Neural cell (in vitro differentiated cells): ENCODE data around the gene AGBL1. TPM values are rescaled to one million over a fixed set of nuclear protein-coding genes. Genes with fewer than 3 reads are reported as not detected.
A peak's percentile ranks its signal among the peaks of the same experiment; 100 is the strongest.

Experiments used
- H2AFZ ChIP-seq: fragments of 200-600, 300-800 bp; sonication (generic), shearing (Covaris generic); 2 replicates; pipeline ENCODE4 v1.6.0; 2014; ENCODE audit warnings: low read depth, mild to moderate bottlenecking, antibody characterized with exemption, low read length, moderate library complexity
- H3F3A ChIP-seq: fragments of 200-600 bp; shearing (Covaris generic); 2 replicates; pipeline ENCODE4 v1.6.1; 2016; ENCODE audit warnings: mild to moderate bottlenecking, moderate library complexity, mixed read lengths, antibody characterized with exemption, low read length; ENCODE audit not compliant: insufficient read depth, poor library complexity, severe bottlenecking
- H3K27ac ChIP-seq: fragments of 200-600, 300-800 bp; sonication (generic), shearing (Covaris generic); 2 replicates; pipeline ENCODE4 v1.5.1; 2014; ENCODE audit warnings: mild to moderate bottlenecking, low read length, moderate library complexity
- H3K27me3 ChIP-seq: fragments of 300-800, 200-600 bp; sonication (generic), shearing (Covaris generic); 2 replicates; pipeline ENCODE4 v1.6.0; 2014; ENCODE audit warnings: mild to moderate bottlenecking, low read depth, low read length, moderate library complexity; ENCODE audit not compliant: insufficient read depth
- H3K36me3 ChIP-seq: fragments of 300-800, 200-600 bp; sonication (generic), shearing (Covaris generic); 2 replicates; pipeline ENCODE4 v1.5.1; 2014; ENCODE audit warnings: mild to moderate bottlenecking, antibody characterized with exemption, low read length, moderate library complexity; ENCODE audit not compliant: insufficient read depth
- H3K4me2 ChIP-seq: fragments of 300-800, 200-600 bp; sonication (generic), shearing (Covaris generic); 2 replicates; pipeline ENCODE4 v1.6.0; 2014; ENCODE audit warnings: mild to moderate bottlenecking, low read length
- H3K4me3 ChIP-seq: fragments of 300-800, 200-600 bp; sonication (generic), shearing (Covaris generic); 2 replicates; pipeline ENCODE4 v1.5.1; 2014; ENCODE audit warnings: mild to moderate bottlenecking, low read length, moderate library complexity
- H3K79me2 ChIP-seq: fragments of 200-600 bp; shearing (Covaris generic); replicated peaks from 2 replicates; pipeline ENCODE4 v1.6.0; 2014; ENCODE audit warnings: mild to moderate bottlenecking, low read length, moderate library complexity; ENCODE audit not compliant: insufficient read depth
- H3K9ac ChIP-seq: fragments of 300-800, 200-600 bp; sonication (generic), shearing (Covaris generic); 2 replicates; pipeline ENCODE4 v1.6.1; 2016; ENCODE audit warnings: mild to moderate bottlenecking, low read length, mixed read lengths
- H3K9me2 ChIP-seq: fragments of 200-600 bp; shearing (Covaris generic); 2 replicates; pipeline ENCODE4 v1.6.1; 2016; ENCODE audit warnings: mild to moderate bottlenecking, low read length, mixed read lengths; ENCODE audit not compliant: insufficient read depth
- H3K9me3 ChIP-seq: fragments of 200-600, 300-800 bp; sonication (generic), shearing (Covaris generic); 2 replicates; pipeline ENCODE4 v1.6.1; 2016; ENCODE audit warnings: mild to moderate bottlenecking, mixed run types, low read length, moderate library complexity, mixed read lengths
- H4K20me1 ChIP-seq: fragments of 200-600 bp; shearing (Covaris generic); 2 replicates; pipeline ENCODE4 v1.6.1; 2016; ENCODE audit warnings: mild to moderate bottlenecking, mixed run types; ENCODE audit not compliant: insufficient read depth
- CTCF ChIP-seq: fragments of 450-650 bp; IDR thresholded peaks from 2 replicates; pipeline ENCODE4 v1.5.1; 2014; ENCODE audit warnings: antibody characterized with exemption, mild to moderate bottlenecking, moderate library complexity; ENCODE audit not compliant: poor library complexity, severe bottlenecking
- EP300 ChIP-seq: fragments of 450-650 bp; conservative IDR thresholded peaks from 2 replicates; pipeline ENCODE4 v1.6.1; 2014; ENCODE audit warnings: antibody characterized with exemption, mild to moderate bottlenecking, moderate library complexity; ENCODE audit not compliant: poor library complexity, severe bottlenecking
- EZH2 ChIP-seq: fragments of 200-600, 300-800 bp; shearing (Covaris generic), sonication (generic); IDR thresholded peaks from 2 replicates; pipeline ENCODE4 v1.6.1; 2014; ENCODE audit warnings: antibody characterized with exemption, low read length, borderline replicate concordance, mild to moderate bottlenecking; ENCODE audit not compliant: insufficient read depth, poor library complexity, severe bottlenecking
- POLR2AphosphoS5 ChIP-seq: IDR thresholded peaks from 2 replicates; pipeline ENCODE4 v1.6.1; 2012
- polyA plus RNA-seq: library from polyadenylated mRNA; depleted of rRNA; stranded (reverse); fragments of >200 nt; gene quantifications from 2 replicates; pipeline ENCODE4 v1.2.3, GENCODE V29; 2014
- TF ChIP-seq, protein P1 (sequence below): IDR thresholded peaks from 2 replicates; pipeline ENCODE4 v1.6.1; 2012; ENCODE audit warnings: borderline replicate concordance

Gene AGBL1
- polyA plus RNA-seq, 1 donor from 2014 or later, result 0.12 TPM

- Histone ChIP-seq H3K36me3 (no peaks in the 10 kb centered on the region), H3K9ac (no peak overlapping the region), H3F3A (no peaks in the 10 kb centered on the region), H4K20me1 (no peaks in the 10 kb centered on the region), H3K4me3 (no peak overlapping the region), H3K27ac (no peak overlapping the region), H3K27me3 (no peaks in the 10 kb centered on the region), H3K4me2 (no peak overlapping the region), H3K9me3 (no peaks in the 10 kb centered on the region), H2AFZ (no peak overlapping the region), H3K9me2 (no peaks in the 10 kb centered on the region), H3K79me2 (no peaks in the 10 kb centered on the region)
- TF ChIP-seq, protein P1, sequence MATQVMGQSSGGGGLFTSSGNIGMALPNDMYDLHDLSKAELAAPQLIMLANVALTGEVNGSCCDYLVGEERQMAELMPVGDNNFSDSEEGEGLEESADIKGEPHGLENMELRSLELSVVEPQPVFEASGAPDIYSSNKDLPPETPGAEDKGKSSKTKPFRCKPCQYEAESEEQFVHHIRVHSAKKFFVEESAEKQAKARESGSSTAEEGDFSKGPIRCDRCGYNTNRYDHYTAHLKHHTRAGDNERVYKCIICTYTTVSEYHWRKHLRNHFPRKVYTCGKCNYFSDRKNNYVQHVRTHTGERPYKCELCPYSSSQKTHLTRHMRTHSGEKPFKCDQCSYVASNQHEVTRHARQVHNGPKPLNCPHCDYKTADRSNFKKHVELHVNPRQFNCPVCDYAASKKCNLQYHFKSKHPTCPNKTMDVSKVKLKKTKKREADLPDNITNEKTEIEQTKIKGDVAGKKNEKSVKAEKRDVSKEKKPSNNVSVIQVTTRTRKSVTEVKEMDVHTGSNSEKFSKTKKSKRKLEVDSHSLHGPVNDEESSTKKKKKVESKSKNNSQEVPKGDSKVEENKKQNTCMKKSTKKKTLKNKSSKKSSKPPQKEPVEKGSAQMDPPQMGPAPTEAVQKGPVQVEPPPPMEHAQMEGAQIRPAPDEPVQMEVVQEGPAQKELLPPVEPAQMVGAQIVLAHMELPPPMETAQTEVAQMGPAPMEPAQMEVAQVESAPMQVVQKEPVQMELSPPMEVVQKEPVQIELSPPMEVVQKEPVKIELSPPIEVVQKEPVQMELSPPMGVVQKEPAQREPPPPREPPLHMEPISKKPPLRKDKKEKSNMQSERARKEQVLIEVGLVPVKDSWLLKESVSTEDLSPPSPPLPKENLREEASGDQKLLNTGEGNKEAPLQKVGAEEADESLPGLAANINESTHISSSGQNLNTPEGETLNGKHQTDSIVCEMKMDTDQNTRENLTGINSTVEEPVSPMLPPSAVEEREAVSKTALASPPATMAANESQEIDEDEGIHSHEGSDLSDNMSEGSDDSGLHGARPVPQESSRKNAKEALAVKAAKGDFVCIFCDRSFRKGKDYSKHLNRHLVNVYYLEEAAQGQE, result no peak
Observed at GRCh38 chr15:86444527-86444926, 364.9 kb downstream of the AGBL1 start.

GRCh38 chr15:86445579-86446252 lies 366.0 kb downstream of the AGBL1 start:
- Histone ChIP-seq H3K9me2 (no peaks in the 10 kb centered on the region), H3K4me3 (no peak overlapping the region), H3K9me3 (no peaks in the 10 kb centered on the region), H3F3A (no peaks in the 10 kb centered on the region), H3K27ac (peak overlapping the region; percentile 55), H4K20me1 (no peaks in the 10 kb centered on the region), H3K36me3 (no peaks in the 10 kb centered on the region), H3K27me3 (no peaks in the 10 kb centered on the region), H3K4me2 (no peak overlapping the region), H3K9ac (peak overlapping the region; percentile 3), H3K79me2 (no peaks in the 10 kb centered on the region), H2AFZ (no peak overlapping the region)
- TF ChIP-seq EZH2 (no peak), POLR2AphosphoS5 (peak; percentile 63), CTCF (no peak), EP300 (peak; percentile 81)
- TF ChIP-seq, protein P1, result peak; percentile 46
